ENCODE data around the gene CDH4. TPM values are rescaled to one million over a fixed set of nuclear protein-coding genes. Genes with fewer than 3 reads are reported as not detected.

CDH4 gene
- total RNA-seq, 1 experiment from 2014 or later = 5.3 TPM

DNA sequence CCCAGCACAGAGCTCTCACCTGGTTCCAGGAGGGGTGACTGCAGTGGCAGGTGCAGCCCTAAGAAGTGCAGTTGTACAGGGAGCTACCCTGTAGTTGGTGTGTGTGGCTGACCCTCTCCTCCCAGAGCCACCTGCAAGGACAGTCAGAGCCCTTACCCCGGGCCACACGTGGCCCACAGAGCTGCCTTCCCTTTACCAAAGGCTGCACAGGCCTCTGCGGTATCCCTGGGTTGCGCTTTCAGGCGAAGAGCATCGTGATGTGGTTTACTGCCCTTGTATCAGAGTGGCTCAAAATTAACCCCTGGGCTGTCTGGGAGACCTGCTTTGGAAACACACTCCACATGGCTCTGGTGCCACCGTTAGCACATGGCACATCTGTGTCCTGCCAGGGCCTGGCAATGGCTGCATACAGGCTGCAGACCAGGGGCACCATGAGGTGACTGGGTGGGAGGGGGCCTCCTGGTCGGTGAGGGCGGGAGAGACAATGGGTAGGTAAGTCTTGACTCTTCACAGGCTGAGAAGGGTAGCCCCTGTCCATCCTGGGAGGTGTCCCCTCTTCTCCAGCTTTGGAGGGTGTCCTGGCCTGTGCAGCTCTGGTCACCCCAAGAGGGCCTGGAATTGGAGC, 81.5 kb downstream of the CDH4 start (continued):
- TF ChIP-seq RELA (CRISPR knock-in tag; IDR thresholded peaks at IDR 0.05; ENCODE audit: borderline replicate concordance) (no peak), ETV6 (CRISPR knock-in tag; IDR thresholded peaks at IDR 0.05) (no peak), ZNF396 (CRISPR knock-in tag; IDR thresholded peaks at IDR 0.05; ENCODE audit: borderline replicate concordance) (no peak), EMX1 (CRISPR knock-in tag; IDR thresholded peaks at IDR 0.05) (no peak)
- TF ChIP-seq, protein P1, sequence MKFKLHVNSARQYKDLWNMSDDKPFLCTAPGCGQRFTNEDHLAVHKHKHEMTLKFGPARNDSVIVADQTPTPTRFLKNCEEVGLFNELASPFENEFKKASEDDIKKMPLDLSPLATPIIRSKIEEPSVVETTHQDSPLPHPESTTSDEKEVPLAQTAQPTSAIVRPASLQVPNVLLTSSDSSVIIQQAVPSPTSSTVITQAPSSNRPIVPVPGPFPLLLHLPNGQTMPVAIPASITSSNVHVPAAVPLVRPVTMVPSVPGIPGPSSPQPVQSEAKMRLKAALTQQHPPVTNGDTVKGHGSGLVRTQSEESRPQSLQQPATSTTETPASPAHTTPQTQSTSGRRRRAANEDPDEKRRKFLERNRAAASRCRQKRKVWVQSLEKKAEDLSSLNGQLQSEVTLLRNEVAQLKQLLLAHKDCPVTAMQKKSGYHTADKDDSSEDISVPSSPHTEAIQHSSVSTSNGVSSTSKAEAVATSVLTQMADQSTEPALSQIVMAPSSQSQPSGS (CRISPR knock-in tag; IDR thresholded peaks at IDR 0.05; ENCODE audit: borderline replicate concordance, low read depth) = no peak

DNA sequence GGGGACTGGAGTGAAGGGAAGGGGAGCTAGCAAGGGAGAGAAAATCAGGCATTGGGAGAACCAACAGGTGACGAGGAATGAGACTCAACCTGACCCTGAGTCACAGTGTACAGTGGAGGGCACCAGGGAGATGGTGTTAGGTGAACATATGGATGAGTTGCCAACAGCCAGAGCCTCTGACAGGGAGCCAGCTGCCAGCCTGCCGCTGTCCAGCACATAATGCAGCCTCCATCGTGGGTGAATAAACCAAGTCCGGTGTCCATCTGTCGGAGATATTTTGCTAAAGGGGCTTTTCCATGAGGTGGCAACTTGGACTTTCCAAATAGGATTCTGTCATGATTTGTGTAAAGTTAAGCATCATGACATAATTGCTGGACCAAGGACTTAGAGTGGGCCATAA, 88.1 kb downstream of the CDH4 start:
- H3K27me3 Mint-ChIP-seq (ENCODE audit: low read depth) = peaks cover 90% of the 10 kb centered on the region
- peaks cover 4% of the 10 kb centered on the region; the same call in 1 of the 2 replicates for H3K4me1 Mint-ChIP-seq
- ChIA-PET POLR2A (no interaction called here), CTCF (interaction anchor here (0.6 kb wide), 1 partner anchor 185 kb away, joined by 3 read pairs; no protein-coding TSS in a partner anchor)
- H3K4me3 Mint-ChIP-seq = no peak overlapping the region
- DNase-seq (ENCODE audit: low spot score) = no peak
- ATAC-seq = no peak
- peaks cover 6% of the 10 kb centered on the region; the same call in 1 of the 2 replicates for H3K36me3 Mint-ChIP-seq
- TF ChIP-seq SOX15 (CRISPR knock-in tag; IDR thresholded peaks at IDR 0.05) = no peak
- TF ChIP-seq, protein P2, sequence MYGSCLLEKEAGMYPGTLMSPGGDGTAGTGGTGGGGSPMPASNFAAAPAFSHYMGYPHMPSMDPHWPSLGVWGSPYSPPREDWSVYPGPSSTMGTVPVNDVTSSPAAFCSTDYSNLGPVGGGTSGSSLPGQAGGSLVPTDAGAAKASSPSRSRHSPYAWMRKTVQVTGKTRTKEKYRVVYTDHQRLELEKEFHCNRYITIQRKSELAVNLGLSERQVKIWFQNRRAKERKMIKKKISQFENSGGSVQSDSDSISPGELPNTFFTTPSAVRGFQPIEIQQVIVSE (CRISPR knock-in tag; IDR thresholded peaks at IDR 0.05; ENCODE audit: borderline replicate concordance) = no peak
- H3K27ac Mint-ChIP-seq = no peak overlapping the region
- H3K9me3 Mint-ChIP-seq = peaks cover 28% of the 10 kb centered on the region

DNA sequence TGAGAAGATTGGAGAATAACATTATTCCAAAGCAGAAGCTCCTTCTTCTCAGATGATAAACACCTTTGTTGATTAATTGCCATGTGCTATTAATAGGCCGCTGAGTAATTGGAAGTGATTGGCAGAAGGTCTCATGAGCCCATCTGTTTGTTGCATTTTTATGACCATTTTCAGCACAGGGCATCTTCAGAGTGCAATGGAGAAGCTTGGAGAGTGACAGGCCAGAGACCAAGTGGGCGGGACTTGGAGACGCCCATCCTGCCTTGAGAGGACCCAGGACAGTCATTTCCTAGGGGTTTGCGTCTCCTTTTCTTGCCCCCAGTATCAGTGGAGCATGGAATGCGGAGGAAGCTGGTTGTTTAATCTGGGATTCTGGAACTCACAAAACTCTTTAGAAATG, 89.5 kb downstream of the CDH4 start:
- Mint-ChIP-seq H3K9me3 (peaks cover 24% of the 10 kb centered on the region), H3K27me3 (ENCODE audit: low read depth) (peaks cover 89% of the 10 kb centered on the region), H3K4me1 (peaks cover 4% of the 10 kb centered on the region; the same call in 1 of the 2 replicates), H3K4me3 (no peak overlapping the region), H3K36me3 (peaks cover 6% of the 10 kb centered on the region; the same call in 1 of the 2 replicates), H3K27ac (no peak overlapping the region)
- DNase-seq (ENCODE audit: low spot score) = no peak
- ChIA-PET POLR2A (no interaction called here), CTCF (no interaction called here)
- no peak for ATAC-seq
- TF ChIP-seq, protein P3, sequence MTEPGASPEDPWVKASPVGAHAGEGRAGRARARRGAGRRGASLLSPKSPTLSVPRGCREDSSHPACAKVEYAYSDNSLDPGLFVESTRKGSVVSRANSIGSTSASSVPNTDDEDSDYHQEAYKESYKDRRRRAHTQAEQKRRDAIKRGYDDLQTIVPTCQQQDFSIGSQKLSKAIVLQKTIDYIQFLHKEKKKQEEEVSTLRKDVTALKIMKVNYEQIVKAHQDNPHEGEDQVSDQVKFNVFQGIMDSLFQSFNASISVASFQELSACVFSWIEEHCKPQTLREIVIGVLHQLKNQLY (CRISPR knock-in tag; IDR thresholded peaks at IDR 0.05) = no peak
- no peak for TF ChIP-seq HMGA2 (CRISPR knock-in tag; IDR thresholded peaks at IDR 0.05)
- TF ChIP-seq ZNF263 (CRISPR knock-in tag; IDR thresholded peaks at IDR 0.05; ENCODE audit: low read depth) = no peak
- no peak for TF ChIP-seq ZBTB21 (CRISPR knock-in tag; IDR thresholded peaks at IDR 0.05; ENCODE audit: borderline replicate concordance)
- TF ChIP-seq, protein P4, sequence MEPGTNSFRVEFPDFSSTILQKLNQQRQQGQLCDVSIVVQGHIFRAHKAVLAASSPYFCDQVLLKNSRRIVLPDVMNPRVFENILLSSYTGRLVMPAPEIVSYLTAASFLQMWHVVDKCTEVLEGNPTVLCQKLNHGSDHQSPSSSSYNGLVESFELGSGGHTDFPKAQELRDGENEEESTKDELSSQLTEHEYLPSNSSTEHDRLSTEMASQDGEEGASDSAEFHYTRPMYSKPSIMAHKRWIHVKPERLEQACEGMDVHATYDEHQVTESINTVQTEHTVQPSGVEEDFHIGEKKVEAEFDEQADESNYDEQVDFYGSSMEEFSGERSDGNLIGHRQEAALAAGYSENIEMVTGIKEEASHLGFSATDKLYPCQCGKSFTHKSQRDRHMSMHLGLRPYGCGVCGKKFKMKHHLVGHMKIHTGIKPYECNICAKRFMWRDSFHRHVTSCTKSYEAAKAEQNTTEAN (CRISPR knock-in tag; IDR thresholded peaks at IDR 0.05) = no peak
- no peak for TF ChIP-seq ZNF317 (CRISPR knock-in tag; IDR thresholded peaks at IDR 0.05; ENCODE audit: borderline replicate concordance, low read depth)
- TF ChIP-seq ZNF396 (CRISPR knock-in tag; IDR thresholded peaks at IDR 0.05; ENCODE audit: borderline replicate concordance) = no peak
- TF ChIP-seq, protein P5, sequence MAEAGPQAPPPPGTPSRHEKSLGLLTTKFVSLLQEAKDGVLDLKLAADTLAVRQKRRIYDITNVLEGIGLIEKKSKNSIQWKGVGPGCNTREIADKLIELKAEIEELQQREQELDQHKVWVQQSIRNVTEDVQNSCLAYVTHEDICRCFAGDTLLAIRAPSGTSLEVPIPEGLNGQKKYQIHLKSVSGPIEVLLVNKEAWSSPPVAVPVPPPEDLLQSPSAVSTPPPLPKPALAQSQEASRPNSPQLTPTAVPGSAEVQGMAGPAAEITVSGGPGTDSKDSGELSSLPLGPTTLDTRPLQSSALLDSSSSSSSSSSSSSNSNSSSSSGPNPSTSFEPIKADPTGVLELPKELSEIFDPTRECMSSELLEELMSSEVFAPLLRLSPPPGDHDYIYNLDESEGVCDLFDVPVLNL (CRISPR knock-in tag; IDR thresholded peaks at IDR 0.05; ENCODE audit: borderline replicate concordance, low read depth) = no peak
- no peak for TF ChIP-seq TP53 (CRISPR knock-in tag; IDR thresholded peaks at IDR 0.05)
- TF ChIP-seq NR1H2 (CRISPR knock-in tag; IDR thresholded peaks at IDR 0.05) = no peak
- TF ChIP-seq, protein P6, sequence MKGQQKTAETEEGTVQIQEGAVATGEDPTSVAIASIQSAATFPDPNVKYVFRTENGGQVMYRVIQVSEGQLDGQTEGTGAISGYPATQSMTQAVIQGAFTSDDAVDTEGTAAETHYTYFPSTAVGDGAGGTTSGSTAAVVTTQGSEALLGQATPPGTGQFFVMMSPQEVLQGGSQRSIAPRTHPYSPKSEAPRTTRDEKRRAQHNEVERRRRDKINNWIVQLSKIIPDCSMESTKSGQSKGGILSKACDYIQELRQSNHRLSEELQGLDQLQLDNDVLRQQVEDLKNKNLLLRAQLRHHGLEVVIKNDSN (CRISPR knock-in tag; IDR thresholded peaks at IDR 0.05) = no peak
- TF ChIP-seq ELF4 (CRISPR knock-in tag; IDR thresholded peaks at IDR 0.05; ENCODE audit: low read depth) = no peak
- TF ChIP-seq MYBL2 (CRISPR knock-in tag; IDR thresholded peaks at IDR 0.05) = no peak
